Neural progenitor cell (in vitro differentiated cells): ENCODE data around the gene CRHR1.

Experiments used
- CTCF ChIP-seq: fragments of 200-600 bp; sonication (generic); IDR thresholded peaks from 2 replicates; pipeline ENCODE4 v1.5.1; 2017; ENCODE audit warnings: antibody characterized with exemption, mild to moderate bottlenecking
- EZH2 ChIP-seq: fragments of 200-600 bp; sonication (generic); IDR thresholded peaks from 2 replicates; pipeline ENCODE4 v1.6.1; 2017; ENCODE audit warnings: antibody characterized with exemption, mild to moderate bottlenecking, moderate library complexity

DNA sequence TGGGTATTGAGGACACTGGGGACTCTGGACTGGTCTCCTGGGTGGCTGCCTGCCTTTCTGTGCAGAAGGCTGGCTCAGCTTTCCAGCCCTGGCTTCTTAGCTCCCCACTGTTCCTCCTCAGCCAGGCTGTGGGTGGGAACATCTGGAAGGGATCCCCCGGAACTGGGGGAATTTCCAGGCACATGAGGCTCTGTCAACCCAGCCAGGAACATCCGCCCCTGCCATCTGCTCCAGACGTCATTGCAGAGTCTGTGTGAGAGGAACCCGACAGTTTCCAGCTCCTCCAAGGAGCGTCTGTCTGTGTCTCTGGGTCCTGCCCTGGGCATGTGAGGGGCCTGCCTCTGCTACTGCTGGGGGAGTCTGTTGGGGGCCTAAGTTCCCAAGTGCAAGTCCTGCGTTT lies 36.2 kb upstream of the CRHR1 start:
- TF ChIP-seq CTCF: no peak
- no peak for TF ChIP-seq EZH2
